HFF-Myc (cell line): ENCODE results near the gene HERC3.

Experiments used
- DNase-seq: peaks from one replicate; pipeline ENCODE4 v3.0.0-alpha.2; 2011; ENCODE audit warnings: low read depth; ENCODE audit errors: extremely low read depth
- H3K4me3 ChIP-seq: replicated peaks from 2 replicates; pipeline ENCODE4 v1.5.1; 2011; ENCODE audit warnings: low read depth, mild to moderate bottlenecking, control low read depth, low read length
- TF ChIP-seq, protein P1 (sequence below): IDR thresholded peaks from 2 replicates; pipeline ENCODE4 v1.5.1; 2012; ENCODE audit warnings: mild to moderate bottlenecking, low read depth, low read length, control low read depth; ENCODE audit errors: missing control alignments

HERC3 gene

GRCh38 chr4:88575186-88575585, 17.1 kb upstream of the HERC3 start:
- DNase-seq: no peak
- no peak overlapping the region for H3K4me3 ChIP-seq
- TF ChIP-seq, protein P1, sequence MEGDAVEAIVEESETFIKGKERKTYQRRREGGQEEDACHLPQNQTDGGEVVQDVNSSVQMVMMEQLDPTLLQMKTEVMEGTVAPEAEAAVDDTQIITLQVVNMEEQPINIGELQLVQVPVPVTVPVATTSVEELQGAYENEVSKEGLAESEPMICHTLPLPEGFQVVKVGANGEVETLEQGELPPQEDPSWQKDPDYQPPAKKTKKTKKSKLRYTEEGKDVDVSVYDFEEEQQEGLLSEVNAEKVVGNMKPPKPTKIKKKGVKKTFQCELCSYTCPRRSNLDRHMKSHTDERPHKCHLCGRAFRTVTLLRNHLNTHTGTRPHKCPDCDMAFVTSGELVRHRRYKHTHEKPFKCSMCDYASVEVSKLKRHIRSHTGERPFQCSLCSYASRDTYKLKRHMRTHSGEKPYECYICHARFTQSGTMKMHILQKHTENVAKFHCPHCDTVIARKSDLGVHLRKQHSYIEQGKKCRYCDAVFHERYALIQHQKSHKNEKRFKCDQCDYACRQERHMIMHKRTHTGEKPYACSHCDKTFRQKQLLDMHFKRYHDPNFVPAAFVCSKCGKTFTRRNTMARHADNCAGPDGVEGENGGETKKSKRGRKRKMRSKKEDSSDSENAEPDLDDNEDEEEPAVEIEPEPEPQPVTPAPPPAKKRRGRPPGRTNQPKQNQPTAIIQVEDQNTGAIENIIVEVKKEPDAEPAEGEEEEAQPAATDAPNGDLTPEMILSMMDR: no peak

DNA sequence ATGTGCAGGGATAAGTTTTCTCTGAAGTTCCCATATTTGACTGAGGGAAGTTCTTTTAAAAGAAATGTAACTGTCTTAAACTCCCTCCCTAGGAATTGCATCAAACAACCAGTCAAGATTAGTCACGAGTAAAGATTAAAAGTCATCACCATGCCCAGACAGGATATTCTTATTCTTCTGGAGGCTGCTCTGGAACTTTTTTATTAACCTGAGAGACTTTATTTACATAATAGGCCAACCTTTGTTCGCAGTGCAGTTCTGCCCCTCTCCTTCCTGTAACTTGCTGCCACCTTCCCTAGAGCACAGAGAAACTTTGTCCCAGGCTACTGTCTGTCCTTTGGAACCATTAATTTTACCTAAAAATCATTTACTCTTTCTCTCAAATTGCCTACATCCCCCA, 9.8 kb upstream of the HERC3 start:
- H3K4me3 ChIP-seq: no peak overlapping the region
- DNase-seq: no peak
- TF ChIP-seq, protein P1: no peak

- DNase-seq: no peak
- no peak overlapping the region for H3K4me3 ChIP-seq
- TF ChIP-seq, protein P1: no peak
Measured at GRCh38 chr4:88583631-88584470, 8.4 kb upstream of the HERC3 start.

- no peak for DNase-seq
- TF ChIP-seq, protein P1: no peak
- no peak overlapping the region for H3K4me3 ChIP-seq
Measured at GRCh38 chr4:88584471-88584900, 7.8 kb upstream of the HERC3 start.

DNA sequence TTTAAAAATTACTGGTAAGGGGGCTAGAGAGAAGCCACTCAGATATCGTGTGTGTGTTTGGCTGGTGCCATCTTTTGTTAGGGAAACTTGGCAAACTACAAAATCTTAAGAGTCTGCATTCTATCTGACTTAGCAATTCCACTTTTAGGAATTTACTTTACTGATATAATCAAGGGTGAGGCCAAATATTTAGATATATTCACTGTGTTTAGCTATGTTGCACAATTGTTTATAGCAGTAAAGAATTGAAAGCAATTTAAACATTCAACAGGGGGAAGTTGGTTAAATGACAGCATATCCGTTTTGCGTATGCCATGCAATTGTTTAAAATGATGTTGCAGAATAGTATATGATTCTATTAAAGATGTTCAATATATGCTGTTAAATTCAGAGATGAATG, 6.4 kb upstream of the HERC3 start:
- TF ChIP-seq, protein P1: no peak
- no peak for DNase-seq
- no peak overlapping the region for H3K4me3 ChIP-seq

- H3K4me3 ChIP-seq: no peak overlapping the region
- no peak for DNase-seq
- TF ChIP-seq, protein P1: no peak
Measured at GRCh38 chr4:88587306-88587705, 5.0 kb upstream of the HERC3 start.
